Transverse colon (tissue), 4 donors: ENCODE results near the gene PRTN3. TPM values are rescaled to one million over a fixed set of nuclear protein-coding genes. Genes with fewer than 3 reads are reported as not detected.

Experiments used
- DNase-seq: peaks from one replicate; pipeline ENCODE4 v3.0.0-alpha.2; 2019
- H3K27ac ChIP-seq, 4 donors: fragments of 200-600 bp; sonication (generic); 2 replicates each; pipeline ENCODE4 v1.5.1; 2016 to 2018; ENCODE audit warnings: inconsistent platforms in 4 of 4
- H3K27me3 ChIP-seq: fragments of 200-600 bp; sonication (generic); 2 replicates; pipeline ENCODE4 v1.5.1; 2017; ENCODE audit warnings: inconsistent platforms
- H3K36me3 ChIP-seq, 4 donors: fragments of 200-600 bp; sonication (generic); 2 replicates each; pipeline ENCODE4 v1.5.1; 2017 to 2019; ENCODE audit warnings: inconsistent platforms in 4 of 4
- H3K4me1 ChIP-seq, 4 donors: fragments of 200-600 bp; sonication (generic); 2 replicates each; pipeline ENCODE4 v1.5.1; 2017 to 2020; ENCODE audit warnings: inconsistent platforms in 4 of 4
- H3K4me3 ChIP-seq, 4 donors: fragments of 200-600 bp; sonication (generic); 1 replicate in 1 of 4; 2 replicates in 3 of 4; pipeline versions ENCODE4 v1.5.1 to v1.6.1; 2017 to 2019; ENCODE audit warnings: inconsistent platforms in 4 of 4
- H3K9me3 ChIP-seq, 2 donors: fragments of 200-600 bp; sonication (generic); 2 replicates each; pipeline ENCODE4 v1.5.1; 2017 to 2019; ENCODE audit warnings: inconsistent platforms in 2 of 2
- CTCF ChIP-seq, 5 experiments: fragments of 200-600 bp in 3 of 5; fragments of 450-650 bp in 2 of 5; sonication (generic) in 3 of 5; IDR thresholded peaks; 1 replicate in 2 of 5; 2 replicates in 3 of 5; pipeline ENCODE4 v1.5.1; 2016 to 2017; ENCODE audit warnings: antibody characterized with exemption in 5 of 5, inconsistent platforms in 3 of 5, mild to moderate bottlenecking in 2 of 5, moderate library complexity in 1 of 5
- EP300 ChIP-seq: sonication (generic); formaldehyde crosslinking; IDR thresholded peaks from one replicate; pipeline ENCODE4 v1.6.1; 2017; ENCODE audit warnings: antibody characterized with exemption, low read depth
- POLR2A ChIP-seq: fragments of 450-650 bp; IDR thresholded peaks from one replicate; pipeline ENCODE4 v1.6.1; 2016; ENCODE audit warnings: antibody characterized with exemption, mild to moderate bottlenecking, moderate library complexity
- POLR2AphosphoS5 ChIP-seq, 3 donors: sonication (generic); formaldehyde crosslinking; IDR thresholded peaks; one replicate each; pipeline ENCODE4 v1.6.1; 2016; ENCODE audit warnings: antibody characterized with exemption in 3 of 3
- WGBS, 2 donors: methylation state at CpG; one replicate each; pipeline ENCODE4 v1.1.5; 2018; ENCODE audit warnings: low coverage in 1 of 2; 5-methylcytosine and 5-hydroxymethylcytosine counted together
- in situ Hi-C, 4 donors: fragments of 200-750 bp; cut with MboI; loops; one replicate each; pipeline versions ENCODE4 v1.15.0 to v1.15.1; 2017; ENCODE audit warnings: low sequenced_read_pairs in 3 of 4, low pct_ligation_motif_present in 1 of 4, low pct_unique_long_range_greater_than_20kb in 1 of 4
- intact Hi-C: fragments of 100-400 bp; cut with DNase I; formaldehyde crosslinking; loops from one replicate; pipeline ENCODE4 v1.15.1; 2023; ENCODE audit warnings: low total_unique reads
- total RNA-seq, 4 donors: library from RNA; depleted of rRNA; stranded (reverse); fragments of >200 nt; gene quantifications; one replicate each; pipeline ENCODE4 v1.1.0, GENCODE V29; 2016

PRTN3 gene
- total RNA-seq, 4 donors from 2014 or later = not detected

GRCh38 chr19:825897-826644 is 14.7 kb upstream of the PRTN3 start:
- Histone ChIP-seq H3K4me3 (no peak overlapping the region), H3K27me3 (peaks cover 69% of the 10 kb centered on the region), H3K36me3 (no peaks in the 10 kb centered on the region), H3K4me1 (peaks cover 0 to 16% (median 15%) of the 10 kb centered on the region in 4 donors), H3K27ac (no peak overlapping the region), H3K9me3 (no peaks in the 10 kb centered on the region)
- intact Hi-C loops = no loop called here
- 57 to 67% methylated on average over 6 to 19 of the region's 19 CpGs for WGBS, 2 donors
- in situ Hi-C loops = no loop called here
- TF ChIP-seq CTCF (IDR thresholded peaks at IDR 0.05) = no peak
- no peak for TF ChIP-seq POLR2A
- TF ChIP-seq EP300 = no peak
- TF ChIP-seq POLR2AphosphoS5 (IDR thresholded peaks at IDR 0.05) = no peak
- DNase-seq = no peak

- H3K4me3 ChIP-seq = no peak overlapping the region
- intact Hi-C loops = no loop called here
- H3K27me3 ChIP-seq = peaks cover 69% of the 10 kb centered on the region
- 75% methylated on average over 11 of the region's 11 CpGs; no CpG with 5 or more reads in 1 of the 2 donors for WGBS, 2 donors
- no peak for DNase-seq
- H3K27ac ChIP-seq = no peak overlapping the region
- no peaks in the 10 kb centered on the region for H3K9me3 ChIP-seq
- in situ Hi-C loops = no loop called here
- TF ChIP-seq POLR2A (no peak), CTCF (IDR thresholded peaks at IDR 0.05) (no peak), POLR2AphosphoS5 (IDR thresholded peaks at IDR 0.05) (no peak), EP300 (no peak)
- peaks cover 0 to 4% (median 3%) of the 10 kb centered on the region in 4 donors for H3K4me1 ChIP-seq
- H3K36me3 ChIP-seq = no peaks in the 10 kb centered on the region
Measured at GRCh38 chr19:827314-827709, 13.5 kb upstream of the PRTN3 start.

- H3K27ac ChIP-seq = no peak within 1 kb of the TSS
- peak; percentile 67 for DNase-seq
- 46% methylated on average over 26 of the region's 33 CpGs; no CpG with 5 or more reads in 1 of the 2 donors for WGBS, 2 donors
- peaks cover 0 to 3% (median 0%) of the 10 kb centered on the region in 4 donors for H3K4me1 ChIP-seq
- H3K4me3 ChIP-seq = no peak within 1 kb of the TSS
- in situ Hi-C loops = no loop called here
- peaks cover 67% of the 10 kb centered on the region for H3K27me3 ChIP-seq
- no peaks in the 10 kb centered on the region for H3K36me3 ChIP-seq
- H3K9me3 ChIP-seq = no peaks in the 10 kb centered on the region
- intact Hi-C loops = no loop called here
- TF ChIP-seq POLR2A (no peak), POLR2AphosphoS5 (IDR thresholded peaks at IDR 0.05) (no peak), CTCF (IDR thresholded peaks at IDR 0.05) (no peak), EP300 (no peak)
Measured at GRCh38 chr19:827710-828321, 13.0 kb upstream of the PRTN3 start, which contains the start of gene AZU1. TSS of gene AZU1 (plus strand) at chr19:827837. CDS start at chr19:827847, 10 bp downstream.

- DNase-seq = no peak
- in situ Hi-C loops = no loop called here
- Histone ChIP-seq H3K27me3 (peaks cover 66% of the 10 kb centered on the region), H3K27ac (no peak overlapping the region), H3K36me3 (no peaks in the 10 kb centered on the region), H3K4me3 (no peak overlapping the region), H3K4me1 (peaks cover 0 to 3% (median 0%) of the 10 kb centered on the region in 4 donors), H3K9me3 (no peaks in the 10 kb centered on the region)
- TF ChIP-seq POLR2AphosphoS5 (IDR thresholded peaks at IDR 0.05) (no peak), CTCF (IDR thresholded peaks at IDR 0.05) (no peak), POLR2A (no peak)
- WGBS, 2 donors = 55% methylated on average over 18 of the region's 18 CpGs; no CpG with 5 or more reads in 1 of the 2 donors
- intact Hi-C loops = no loop called here
Measured at GRCh38 chr19:829129-829758, 11.6 kb upstream of the PRTN3 start.
